ENCODE data around the gene CSNK1E.

CSNK1E gene

DNA sequence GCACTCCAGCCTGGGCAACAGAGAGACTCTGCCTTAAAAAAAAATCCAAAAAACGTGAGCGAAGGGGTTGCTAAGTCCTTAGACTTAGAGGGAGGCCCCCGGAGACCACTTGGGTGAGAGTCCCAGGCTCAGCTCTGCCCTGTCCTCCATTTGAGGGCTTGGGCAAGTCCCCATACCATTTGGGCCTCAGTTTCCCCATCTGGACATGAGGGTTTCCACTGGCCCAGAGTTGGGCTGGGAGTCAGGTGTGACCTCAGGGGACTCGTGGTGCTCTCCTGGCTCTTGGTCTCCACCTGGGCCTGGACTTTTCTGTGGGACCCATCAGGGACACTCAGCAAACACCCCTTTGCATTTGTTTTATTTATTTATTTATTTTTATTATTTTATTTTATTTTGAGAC is 35.2 kb upstream of the CSNK1E start:
- TF ChIP-seq TAF1 (IDR thresholded peaks at IDR 0.05; ENCODE audit: borderline replicate concordance, insufficient read depth, low read length): no peak
- TF ChIP-seq FOXP2 (optimal IDR thresholded peaks at IDR 0.05; ENCODE audit: borderline replicate concordance, extremely low read depth, extremely low read length, insufficient read depth): no peak
- TF ChIP-seq, protein P1, sequence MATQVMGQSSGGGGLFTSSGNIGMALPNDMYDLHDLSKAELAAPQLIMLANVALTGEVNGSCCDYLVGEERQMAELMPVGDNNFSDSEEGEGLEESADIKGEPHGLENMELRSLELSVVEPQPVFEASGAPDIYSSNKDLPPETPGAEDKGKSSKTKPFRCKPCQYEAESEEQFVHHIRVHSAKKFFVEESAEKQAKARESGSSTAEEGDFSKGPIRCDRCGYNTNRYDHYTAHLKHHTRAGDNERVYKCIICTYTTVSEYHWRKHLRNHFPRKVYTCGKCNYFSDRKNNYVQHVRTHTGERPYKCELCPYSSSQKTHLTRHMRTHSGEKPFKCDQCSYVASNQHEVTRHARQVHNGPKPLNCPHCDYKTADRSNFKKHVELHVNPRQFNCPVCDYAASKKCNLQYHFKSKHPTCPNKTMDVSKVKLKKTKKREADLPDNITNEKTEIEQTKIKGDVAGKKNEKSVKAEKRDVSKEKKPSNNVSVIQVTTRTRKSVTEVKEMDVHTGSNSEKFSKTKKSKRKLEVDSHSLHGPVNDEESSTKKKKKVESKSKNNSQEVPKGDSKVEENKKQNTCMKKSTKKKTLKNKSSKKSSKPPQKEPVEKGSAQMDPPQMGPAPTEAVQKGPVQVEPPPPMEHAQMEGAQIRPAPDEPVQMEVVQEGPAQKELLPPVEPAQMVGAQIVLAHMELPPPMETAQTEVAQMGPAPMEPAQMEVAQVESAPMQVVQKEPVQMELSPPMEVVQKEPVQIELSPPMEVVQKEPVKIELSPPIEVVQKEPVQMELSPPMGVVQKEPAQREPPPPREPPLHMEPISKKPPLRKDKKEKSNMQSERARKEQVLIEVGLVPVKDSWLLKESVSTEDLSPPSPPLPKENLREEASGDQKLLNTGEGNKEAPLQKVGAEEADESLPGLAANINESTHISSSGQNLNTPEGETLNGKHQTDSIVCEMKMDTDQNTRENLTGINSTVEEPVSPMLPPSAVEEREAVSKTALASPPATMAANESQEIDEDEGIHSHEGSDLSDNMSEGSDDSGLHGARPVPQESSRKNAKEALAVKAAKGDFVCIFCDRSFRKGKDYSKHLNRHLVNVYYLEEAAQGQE (IDR thresholded peaks at IDR 0.05; ENCODE audit: insufficient read depth in 1 of 2, low read depth in 2 of 2, low read length in 2 of 2): no peak
- TF ChIP-seq SIN3A (IDR thresholded peaks at IDR 0.05; ENCODE audit: borderline replicate concordance, insufficient read depth, low read length): no peak
- no peak for TF ChIP-seq POLR2AphosphoS5 (IDR thresholded peaks at IDR 0.05; ENCODE audit: low read depth, low read length)

DNA sequence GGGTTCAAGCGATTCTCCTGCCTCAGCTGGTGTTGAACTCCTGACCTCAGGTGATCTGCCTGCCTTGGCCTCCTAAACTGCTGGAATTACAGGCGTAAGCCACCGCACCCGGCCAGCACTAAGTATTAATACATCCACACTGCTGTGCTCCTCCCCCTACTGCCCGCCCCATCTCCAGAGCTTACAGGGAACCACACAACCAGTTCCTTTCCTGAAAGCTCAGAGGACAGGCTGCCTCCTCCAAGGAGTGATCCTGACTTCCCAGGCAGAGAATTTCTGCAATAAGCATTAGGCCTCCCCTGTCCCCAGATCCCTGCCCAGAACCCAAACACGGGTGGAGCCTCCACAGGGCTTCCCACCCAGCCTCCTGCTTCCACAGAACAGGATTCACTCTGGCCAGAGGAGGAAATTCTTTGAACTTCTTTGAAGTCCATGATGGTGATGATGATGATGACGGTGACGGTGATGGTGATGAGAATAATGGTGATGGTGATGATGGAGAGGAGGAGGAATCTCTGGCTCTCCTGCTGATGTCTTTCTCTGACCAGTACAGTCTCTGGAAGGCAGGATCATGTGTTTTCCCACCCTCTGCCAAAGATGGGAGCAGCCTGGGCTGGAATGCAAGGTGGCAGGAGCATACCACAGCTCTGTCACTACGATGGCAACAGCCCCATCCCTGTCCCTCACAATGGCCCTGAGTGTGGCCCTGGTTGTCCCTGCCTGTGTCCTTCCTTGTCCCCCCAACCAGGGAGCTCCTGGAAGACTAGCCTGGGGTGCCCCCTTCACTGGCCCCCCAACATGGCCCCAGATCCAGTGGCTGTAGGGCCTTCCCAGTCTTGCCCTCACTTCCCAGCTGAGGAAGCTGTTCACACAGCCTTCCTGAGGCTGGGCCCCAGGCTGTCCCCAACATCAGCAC is 33.5 kb upstream of the CSNK1E start:
- TF ChIP-seq POLR2AphosphoS5 (IDR thresholded peaks at IDR 0.05; ENCODE audit: low read depth, low read length) (no peak), TAF1 (IDR thresholded peaks at IDR 0.05; ENCODE audit: borderline replicate concordance, insufficient read depth, low read length) (no peak), FOXP2 (optimal IDR thresholded peaks at IDR 0.05; ENCODE audit: borderline replicate concordance, extremely low read depth, extremely low read length, insufficient read depth) (no peak), SIN3A (IDR thresholded peaks at IDR 0.05; ENCODE audit: borderline replicate concordance, insufficient read depth, low read length) (no peak)
- TF ChIP-seq, protein P1 (IDR thresholded peaks at IDR 0.05; ENCODE audit: insufficient read depth in 1 of 2, low read depth in 2 of 2, low read length in 2 of 2): no peak

DNA sequence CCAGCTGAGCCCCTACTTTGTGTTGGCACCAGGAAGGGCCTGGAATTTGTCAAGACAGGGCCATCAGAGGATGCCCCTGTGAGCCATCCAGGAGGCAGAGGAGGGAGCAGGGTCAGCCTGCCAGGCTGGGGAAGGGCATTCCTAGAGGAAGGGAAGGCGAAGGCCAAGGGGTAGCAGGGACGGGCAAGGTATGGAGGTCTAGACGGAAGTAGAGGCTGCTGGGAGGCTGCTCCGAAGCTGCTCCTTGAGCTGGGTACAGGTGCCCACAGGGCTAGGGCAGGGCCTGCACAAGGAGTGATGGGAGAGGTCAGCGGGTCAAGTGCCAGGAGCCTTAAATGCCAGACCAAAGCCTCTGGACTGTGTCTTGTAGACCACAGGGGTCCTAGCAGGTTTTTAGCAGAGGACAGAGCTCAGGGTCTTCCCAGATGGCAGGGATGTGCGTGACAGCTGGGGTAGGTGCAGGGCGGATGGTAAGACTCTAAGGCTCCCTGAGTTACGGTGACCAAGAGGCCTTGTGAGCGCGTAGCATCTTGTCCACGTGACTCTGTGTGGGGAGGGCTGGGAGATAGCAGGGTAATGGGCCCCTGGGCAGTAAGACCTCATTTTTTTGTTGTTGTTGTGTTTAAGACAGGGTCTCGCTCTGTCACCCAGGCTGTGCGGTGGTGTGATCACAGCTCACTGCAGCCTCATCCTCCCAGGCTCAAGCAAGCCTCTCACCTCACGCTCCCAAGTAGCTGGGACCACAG is 31.7 kb upstream of the CSNK1E start:
- TF ChIP-seq SIN3A (IDR thresholded peaks at IDR 0.05; ENCODE audit: borderline replicate concordance, insufficient read depth, low read length) (no peak), POLR2AphosphoS5 (IDR thresholded peaks at IDR 0.05; ENCODE audit: low read depth, low read length) (no peak), TAF1 (IDR thresholded peaks at IDR 0.05; ENCODE audit: borderline replicate concordance, insufficient read depth, low read length) (no peak), FOXP2 (optimal IDR thresholded peaks at IDR 0.05; ENCODE audit: borderline replicate concordance, extremely low read depth, extremely low read length, insufficient read depth) (no peak)
- TF ChIP-seq, protein P1 (IDR thresholded peaks at IDR 0.05; ENCODE audit: insufficient read depth in 1 of 2, low read depth in 2 of 2, low read length in 2 of 2): no peak

DNA sequence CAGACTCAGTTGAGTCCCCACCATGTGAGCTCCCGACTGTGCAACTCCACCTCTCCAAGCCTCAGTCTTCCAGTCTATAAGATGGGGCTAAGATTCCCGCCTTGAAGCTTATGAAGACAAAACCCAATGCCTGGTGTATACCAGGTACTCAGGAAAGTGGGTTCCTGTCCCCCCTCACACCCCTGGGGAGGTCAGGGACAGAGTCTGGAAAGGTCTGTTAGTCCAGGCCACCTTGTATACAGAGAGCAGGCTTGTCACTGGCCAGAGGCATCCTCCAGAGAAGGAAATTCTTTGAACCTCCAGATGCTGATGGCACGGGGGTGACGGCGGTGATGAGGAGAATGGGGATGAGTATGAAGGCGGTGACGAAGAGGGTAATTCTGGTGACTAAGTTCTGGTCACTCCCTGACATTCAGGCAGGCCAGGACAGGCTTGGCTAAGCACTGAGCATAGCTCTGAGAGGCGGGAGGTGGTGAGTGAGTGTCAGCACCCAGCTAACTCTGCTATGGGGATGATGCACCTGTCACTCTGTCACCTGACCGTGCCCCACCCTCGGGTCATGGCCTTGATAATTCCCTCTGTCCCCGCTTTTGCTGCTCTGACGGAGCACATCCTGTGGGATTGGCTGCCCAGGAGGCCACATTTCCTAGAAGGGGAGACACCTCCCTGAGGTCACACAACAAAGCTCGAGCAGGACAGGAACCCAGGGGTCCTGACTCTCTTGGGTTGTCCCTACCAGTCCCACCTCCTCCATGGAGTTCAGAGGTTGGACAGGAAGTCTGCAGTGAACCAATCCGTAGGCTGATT is 30.9 kb upstream of the CSNK1E start:
- TF ChIP-seq, protein P1 (IDR thresholded peaks at IDR 0.05; ENCODE audit: insufficient read depth in 1 of 2, low read depth in 2 of 2, low read length in 2 of 2): no peak

Measured in PFSK-1 (cell line).